ENCODE data around the gene PTPRN2.
"Not testable (repeated sequence)": the region's sequence is repeated elsewhere in the genome, so short reads cannot be mapped to it uniquely, and the experiment has no call there.

GRCh38 chr7:157980341-157980731, 607.3 kb downstream of the PTPRN2 start:
- TF ChIP-seq POLR2AphosphoS5 (IDR thresholded peaks at IDR 0.05; ENCODE audit: low read depth, low read length); CTCF (IDR thresholded peaks at IDR 0.05); REST (IDR thresholded peaks at IDR 0.05; ENCODE audit: insufficient read depth in 1 of 2, low read depth in 2 of 2, low read length in 1 of 2); SIN3A (IDR thresholded peaks at IDR 0.05; ENCODE audit: borderline replicate concordance, insufficient read depth, low read depth, low read length): not testable (repeated sequence)
